Parathyroid adenoma (tissue), 2 donors: Measurements from ENCODE around the gene ATP2B2.

Experiments used
- H2AFZ ChIP-seq: fragments of 300-600 bp; sonication (generic); one replicate; pipeline ENCODE4 v1.7.0; 2017; ENCODE audit warnings: antibody characterized with exemption, mild to moderate bottlenecking
- H3K27ac ChIP-seq: fragments of 300-600 bp; sonication (generic); one replicate; pipeline ENCODE4 v1.7.0; 2017
- H3K27me3 ChIP-seq: fragments of 300-600 bp; sonication (generic); one replicate; pipeline ENCODE4 v1.7.0; 2017; ENCODE audit warnings: low read length; ENCODE audit not compliant: control insufficient read depth, insufficient read depth
- H3K36me3 ChIP-seq: fragments of 300-600 bp; sonication (generic); one replicate; pipeline ENCODE4 v1.7.0; 2017; ENCODE audit warnings: low read length; ENCODE audit not compliant: control insufficient read depth, insufficient read depth
- H3K4me1 ChIP-seq: fragments of 300-600 bp; sonication (generic); one replicate; pipeline ENCODE4 v1.7.0; 2017; ENCODE audit warnings: control low read depth
- H3K4me2 ChIP-seq: fragments of 300-600 bp; sonication (generic); one replicate; pipeline ENCODE4 v1.7.0; 2017; ENCODE audit warnings: low read length
- H3K4me3 ChIP-seq: fragments of 300-600 bp; sonication (generic); one replicate; pipeline ENCODE4 v1.7.0; 2017; ENCODE audit warnings: low read depth, low read length
- H3K79me2 ChIP-seq: fragments of 300-600 bp; sonication (generic); one replicate; pipeline ENCODE4 v1.7.0; 2017; ENCODE audit warnings: control low read depth
- H3K9ac ChIP-seq: fragments of 300-600 bp; sonication (generic); one replicate; pipeline ENCODE4 v1.7.0; 2017; ENCODE audit warnings: mild to moderate bottlenecking
- H3K9me3 ChIP-seq: fragments of 300-600 bp; sonication (generic); one replicate; pipeline ENCODE4 v1.7.0; 2017; ENCODE audit warnings: low read length; ENCODE audit not compliant: control insufficient read depth
- TF ChIP-seq, protein P1 (sequence below): fragments of 300-600 bp; sonication (generic); IDR thresholded peaks from one replicate; pipeline ENCODE4 v1.7.0; 2017; ENCODE audit warnings: antibody characterized with exemption, mild to moderate bottlenecking
- donor health status: primary hyperparathyroidism.

ATP2B2 gene

DNA sequence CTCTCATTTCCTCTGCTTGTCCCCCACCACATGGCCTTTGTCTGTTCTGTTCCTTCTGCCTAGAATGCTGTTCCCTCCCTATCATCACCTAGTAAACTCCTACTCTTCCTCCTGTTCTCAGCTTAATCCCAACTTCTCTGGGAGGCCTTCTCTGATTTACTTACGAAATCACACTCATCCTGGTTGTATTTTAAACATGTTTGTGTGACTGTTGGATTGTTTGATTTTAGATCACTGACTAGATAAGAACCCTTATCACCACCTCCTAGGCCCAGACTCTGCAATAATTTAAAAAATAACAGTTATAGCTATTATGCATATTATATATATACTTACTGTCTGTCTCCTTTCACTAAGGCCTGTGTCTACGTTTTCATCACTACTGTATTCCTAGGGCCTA, 26.1 kb downstream of the ATP2B2 start:
- no peak overlapping the region for H3K9ac ChIP-seq
- H3K79me2 ChIP-seq = no peaks in the 10 kb centered on the region
- no peaks in the 10 kb centered on the region for H3K9me3 ChIP-seq
- no peak overlapping the region for H3K27ac ChIP-seq
- TF ChIP-seq, protein P1, sequence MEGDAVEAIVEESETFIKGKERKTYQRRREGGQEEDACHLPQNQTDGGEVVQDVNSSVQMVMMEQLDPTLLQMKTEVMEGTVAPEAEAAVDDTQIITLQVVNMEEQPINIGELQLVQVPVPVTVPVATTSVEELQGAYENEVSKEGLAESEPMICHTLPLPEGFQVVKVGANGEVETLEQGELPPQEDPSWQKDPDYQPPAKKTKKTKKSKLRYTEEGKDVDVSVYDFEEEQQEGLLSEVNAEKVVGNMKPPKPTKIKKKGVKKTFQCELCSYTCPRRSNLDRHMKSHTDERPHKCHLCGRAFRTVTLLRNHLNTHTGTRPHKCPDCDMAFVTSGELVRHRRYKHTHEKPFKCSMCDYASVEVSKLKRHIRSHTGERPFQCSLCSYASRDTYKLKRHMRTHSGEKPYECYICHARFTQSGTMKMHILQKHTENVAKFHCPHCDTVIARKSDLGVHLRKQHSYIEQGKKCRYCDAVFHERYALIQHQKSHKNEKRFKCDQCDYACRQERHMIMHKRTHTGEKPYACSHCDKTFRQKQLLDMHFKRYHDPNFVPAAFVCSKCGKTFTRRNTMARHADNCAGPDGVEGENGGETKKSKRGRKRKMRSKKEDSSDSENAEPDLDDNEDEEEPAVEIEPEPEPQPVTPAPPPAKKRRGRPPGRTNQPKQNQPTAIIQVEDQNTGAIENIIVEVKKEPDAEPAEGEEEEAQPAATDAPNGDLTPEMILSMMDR = no peak
- H3K4me1 ChIP-seq = no peaks in the 10 kb centered on the region
- no peaks in the 10 kb centered on the region for H3K27me3 ChIP-seq
- no peak overlapping the region for H3K4me3 ChIP-seq
- no peak overlapping the region for H2AFZ ChIP-seq
- no peak overlapping the region for H3K4me2 ChIP-seq
- H3K36me3 ChIP-seq = no peaks in the 10 kb centered on the region

DNA sequence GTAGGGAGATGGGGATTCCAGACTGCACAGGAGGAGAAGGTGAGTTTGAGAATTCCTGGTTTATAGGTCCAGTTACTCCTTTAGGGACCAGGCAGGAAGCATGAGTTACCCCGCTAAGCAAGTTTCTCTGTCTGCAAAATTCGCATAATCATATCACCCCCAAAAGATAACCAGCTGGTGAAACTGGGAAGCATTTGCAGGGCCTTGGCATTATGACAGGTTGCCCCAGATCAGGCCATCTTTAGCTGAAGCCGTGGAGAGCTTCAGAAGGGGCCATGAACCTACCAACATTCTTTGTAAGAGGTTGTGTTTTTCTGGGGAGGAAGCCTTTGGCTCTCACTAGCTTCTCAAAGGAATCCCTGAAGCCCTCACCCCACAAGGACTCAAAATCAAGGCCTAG, 29.4 kb downstream of the ATP2B2 start:
- Histone ChIP-seq H2AFZ (no peak overlapping the region), H3K36me3 (no peaks in the 10 kb centered on the region), H3K4me3 (no peak overlapping the region), H3K79me2 (no peaks in the 10 kb centered on the region), H3K27me3 (no peaks in the 10 kb centered on the region), H3K4me1 (peaks cover 10% of the 10 kb centered on the region), H3K4me2 (no peak overlapping the region), H3K9me3 (no peaks in the 10 kb centered on the region), H3K9ac (no peak overlapping the region), H3K27ac (no peak overlapping the region)
- TF ChIP-seq, protein P1 = no peak

- Histone ChIP-seq H2AFZ (no peak overlapping the region), H3K9ac (no peak overlapping the region), H3K9me3 (no peaks in the 10 kb centered on the region), H3K27ac (no peak overlapping the region), H3K27me3 (no peaks in the 10 kb centered on the region), H3K4me1 (peaks cover 21% of the 10 kb centered on the region), H3K4me2 (no peak overlapping the region), H3K79me2 (no peaks in the 10 kb centered on the region), H3K4me3 (no peak overlapping the region), H3K36me3 (no peaks in the 10 kb centered on the region)
- TF ChIP-seq, protein P1 = no peak
Observed at GRCh38 chr3:10474847-10475246, 30.5 kb downstream of the ATP2B2 start.

- TF ChIP-seq, protein P1 = no peak
- Histone ChIP-seq H3K4me3 (no peak overlapping the region), H3K4me1 (peaks cover 27% of the 10 kb centered on the region), H3K27me3 (no peaks in the 10 kb centered on the region), H3K9ac (no peak overlapping the region), H3K27ac (no peak overlapping the region), H3K4me2 (no peak overlapping the region), H3K79me2 (no peaks in the 10 kb centered on the region), H3K36me3 (no peaks in the 10 kb centered on the region), H2AFZ (no peak overlapping the region), H3K9me3 (no peaks in the 10 kb centered on the region)
Observed at GRCh38 chr3:10474275-10474646, 31.1 kb downstream of the ATP2B2 start.

DNA sequence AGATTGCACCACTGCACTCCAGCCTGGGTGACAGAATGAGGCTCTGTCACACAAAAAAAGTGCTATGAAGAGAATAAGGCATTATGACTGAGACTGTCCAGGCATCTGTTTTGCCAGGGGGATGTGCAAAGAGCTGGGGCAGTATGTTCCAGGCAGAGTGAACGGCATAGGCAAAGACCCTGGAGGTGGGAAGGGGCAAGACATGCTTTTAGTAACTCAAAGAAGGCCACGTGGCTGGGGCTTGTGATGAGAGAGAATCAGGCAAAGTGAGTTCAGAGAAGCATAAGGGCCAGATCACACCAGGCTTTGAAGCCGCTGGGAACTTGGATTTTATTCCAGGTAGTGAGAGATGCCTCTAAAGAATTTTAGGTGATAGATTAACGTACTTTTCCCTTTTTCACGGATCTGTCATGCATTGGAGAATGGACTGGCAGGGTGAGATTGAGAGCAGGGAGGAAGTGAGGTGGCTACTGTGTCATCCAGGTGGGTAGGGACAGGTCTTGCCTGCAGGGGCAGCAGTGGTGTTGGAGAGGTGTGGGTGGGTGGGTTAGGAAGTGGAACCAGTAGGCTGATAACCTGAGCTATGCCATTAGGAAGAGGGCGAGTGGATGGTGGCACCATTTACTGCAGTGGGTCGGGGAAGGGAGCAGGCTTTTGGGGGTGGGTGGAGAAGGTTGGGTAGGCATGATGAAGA, 31.7 kb downstream of the ATP2B2 start:
- no peaks in the 10 kb centered on the region for H3K27me3 ChIP-seq
- no peak overlapping the region for H3K9ac ChIP-seq
- H3K4me1 ChIP-seq = peaks cover 31% of the 10 kb centered on the region
- H3K27ac ChIP-seq = no peak overlapping the region
- TF ChIP-seq, protein P1 = no peak
- no peaks in the 10 kb centered on the region for H3K79me2 ChIP-seq
- H3K36me3 ChIP-seq = no peaks in the 10 kb centered on the region
- H3K4me3 ChIP-seq = no peak overlapping the region
- no peaks in the 10 kb centered on the region for H3K9me3 ChIP-seq
- no peak overlapping the region for H3K4me2 ChIP-seq
- H2AFZ ChIP-seq = no peak overlapping the region
